Karpas-422 (cell line): Measurements from ENCODE around the gene DLEC1. TPM values are rescaled to one million over a fixed set of nuclear protein-coding genes. Genes with fewer than 3 reads are reported as not detected.

Experiments used
- DNase-seq: peaks from one replicate; pipeline ENCODE4 v3.0.0-alpha.2; 2015
- H2AFZ ChIP-seq: fragments of 200-600 bp; sonication (generic); 2 replicates; pipeline ENCODE4 v1.6.1; 2014; ENCODE audit warnings: antibody characterized with exemption, low read length, mixed read lengths
- H3K27ac ChIP-seq: fragments of 200-600 bp; sonication (generic); 2 replicates; pipeline ENCODE4 v1.5.1; 2014; ENCODE audit warnings: mild to moderate bottlenecking, low read length, moderate library complexity
- H3K27me3 ChIP-seq: fragments of 200-600 bp; sonication (generic); 2 replicates; pipeline ENCODE4 v1.6.1; 2014; ENCODE audit warnings: low read length, mixed read lengths
- H3K36me3 ChIP-seq: fragments of 200-600 bp; sonication (generic); 2 replicates; pipeline ENCODE4 v1.6.1; 2014; ENCODE audit warnings: low read length, mixed read lengths; ENCODE audit not compliant: insufficient read depth
- H3K4me1 ChIP-seq: fragments of 200-600 bp; sonication (generic); 2 replicates; pipeline ENCODE4 v1.6.1; 2014; ENCODE audit warnings: mild to moderate bottlenecking, low read length, mixed read lengths
- H3K4me2 ChIP-seq: fragments of 200-600 bp; sonication (generic); 2 replicates; pipeline ENCODE4 v1.6.1; 2014; ENCODE audit warnings: low read length, low read depth, mild to moderate bottlenecking; ENCODE audit not compliant: poor library complexity, severe bottlenecking
- H3K4me3 ChIP-seq: fragments of 200-600 bp; sonication (generic); 2 replicates; pipeline ENCODE4 v1.5.1; 2014; ENCODE audit warnings: mild to moderate bottlenecking, antibody characterized with exemption, low read length, mixed read lengths
- H3K79me2 ChIP-seq: fragments of 200-600 bp; sonication (generic); 2 replicates; pipeline ENCODE4 v1.6.1; 2014; ENCODE audit warnings: mild to moderate bottlenecking, low read length, mixed read lengths
- H3K9ac ChIP-seq: fragments of 200-600 bp; sonication (generic); 2 replicates; pipeline ENCODE4 v1.6.0; 2014; ENCODE audit warnings: low read length
- H3K9me2 ChIP-seq: fragments of 200-600 bp; sonication (generic), shearing (Covaris generic); replicated peaks from 2 replicates; pipeline ENCODE4 v1.6.0; 2014; ENCODE audit warnings: mild to moderate bottlenecking, low read length, moderate library complexity; ENCODE audit not compliant: insufficient read depth
- H3K9me3 ChIP-seq: fragments of 300-700, 200-600 bp; sonication (generic); 2 replicates; pipeline ENCODE4 v1.6.1; 2014; ENCODE audit warnings: low read length, mixed read lengths
- H4K20me1 ChIP-seq: fragments of 200-600 bp; sonication (generic); 2 replicates; pipeline ENCODE4 v1.6.1; 2014; ENCODE audit warnings: mild to moderate bottlenecking, antibody characterized with exemption, low read length, low read depth; ENCODE audit not compliant: insufficient read depth
- total RNA-seq: library from RNA; depleted of rRNA; stranded (reverse); fragments of >200 nt; shearing (Covaris generic); gene quantifications from 2 replicates; pipeline ENCODE4 v1.2.3, GENCODE V29; 2014; ENCODE audit warnings: low replicate concordance

Gene DLEC1
- total RNA-seq, 1 experiment from 2014 or later = not detected

- H3K9me2 ChIP-seq = no peaks in the 10 kb centered on the region
- H4K20me1 ChIP-seq = no peaks in the 10 kb centered on the region
- no peaks in the 10 kb centered on the region for H3K79me2 ChIP-seq
- no peak overlapping the region for H3K9ac ChIP-seq
- no peaks in the 10 kb centered on the region for H3K27me3 ChIP-seq
- H3K27ac ChIP-seq = no peak overlapping the region
- no peak overlapping the region for H2AFZ ChIP-seq
- H3K4me3 ChIP-seq = no peak overlapping the region
- DNase-seq = no peak
- no peaks in the 10 kb centered on the region for H3K4me1 ChIP-seq
- H3K4me2 ChIP-seq = no peak overlapping the region
- H3K9me3 ChIP-seq = no peaks in the 10 kb centered on the region
- H3K36me3 ChIP-seq = no peaks in the 10 kb centered on the region
Observed at GRCh38 chr3:38111201-38111600, 72.2 kb downstream of the DLEC1 start.

GRCh38 chr3:38111696-38112377 lies 72.8 kb downstream of the DLEC1 start:
- Histone ChIP-seq H3K4me3 (no peak overlapping the region), H3K4me2 (no peak overlapping the region), H3K79me2 (no peaks in the 10 kb centered on the region), H3K27me3 (no peaks in the 10 kb centered on the region), H3K9me2 (no peaks in the 10 kb centered on the region), H3K27ac (no peak overlapping the region), H3K9me3 (no peaks in the 10 kb centered on the region), H3K36me3 (no peaks in the 10 kb centered on the region), H2AFZ (no peak overlapping the region), H3K4me1 (no peaks in the 10 kb centered on the region), H3K9ac (no peak overlapping the region), H4K20me1 (no peaks in the 10 kb centered on the region)
- no peak for DNase-seq

GRCh38 chr3:38112378-38112761 lies 73.4 kb downstream of the DLEC1 start:
- H2AFZ ChIP-seq = no peak overlapping the region
- H3K9me3 ChIP-seq = no peaks in the 10 kb centered on the region
- H3K27me3 ChIP-seq = no peaks in the 10 kb centered on the region
- no peak for DNase-seq
- H3K4me1 ChIP-seq = no peaks in the 10 kb centered on the region
- no peaks in the 10 kb centered on the region for H3K9me2 ChIP-seq
- H4K20me1 ChIP-seq = no peaks in the 10 kb centered on the region
- H3K79me2 ChIP-seq = no peaks in the 10 kb centered on the region
- no peak overlapping the region for H3K27ac ChIP-seq
- H3K4me3 ChIP-seq = no peak overlapping the region
- no peaks in the 10 kb centered on the region for H3K36me3 ChIP-seq
- H3K4me2 ChIP-seq = no peak overlapping the region
- H3K9ac ChIP-seq = no peak overlapping the region

GRCh38 chr3:38114052-38114874 lies 75.3 kb downstream of the DLEC1 start:
- Histone ChIP-seq H3K4me2 (no peak overlapping the region), H3K9ac (no peak overlapping the region)
- no peak for DNase-seq

GRCh38 chr3:38114875-38115644 lies 76.1 kb downstream of the DLEC1 start:
- Histone ChIP-seq H3K9ac (no peak overlapping the region), H3K4me2 (no peak overlapping the region), H3K9me2 (no peaks in the 10 kb centered on the region), H3K27me3 (no peaks in the 10 kb centered on the region), H2AFZ (no peak overlapping the region), H3K79me2 (no peaks in the 10 kb centered on the region), H3K27ac (no peak overlapping the region), H3K4me1 (no peaks in the 10 kb centered on the region), H3K4me3 (no peak overlapping the region), H3K9me3 (no peaks in the 10 kb centered on the region), H4K20me1 (no peaks in the 10 kb centered on the region), H3K36me3 (no peaks in the 10 kb centered on the region)
- no peak for DNase-seq

More at GRCh38 chr3:38114052-38114874, 75.3 kb downstream of the DLEC1 start:
- H4K20me1 ChIP-seq = no peaks in the 10 kb centered on the region
- no peaks in the 10 kb centered on the region for H3K4me1 ChIP-seq
- no peak overlapping the region for H3K27ac ChIP-seq
- H3K79me2 ChIP-seq = no peaks in the 10 kb centered on the region
- H3K9me2 ChIP-seq = no peaks in the 10 kb centered on the region
- H3K4me3 ChIP-seq = no peak overlapping the region
- no peaks in the 10 kb centered on the region for H3K9me3 ChIP-seq
- no peaks in the 10 kb centered on the region for H3K27me3 ChIP-seq
- H3K36me3 ChIP-seq = no peaks in the 10 kb centered on the region
- no peak overlapping the region for H2AFZ ChIP-seq

GRCh38 chr3:38115645-38116427 lies 76.8 kb downstream of the DLEC1 start:
- no peak overlapping the region for H2AFZ ChIP-seq
- H3K79me2 ChIP-seq = no peaks in the 10 kb centered on the region
- H3K27ac ChIP-seq = no peak overlapping the region
- no peak overlapping the region for H3K4me3 ChIP-seq
- no peaks in the 10 kb centered on the region for H4K20me1 ChIP-seq
- no peaks in the 10 kb centered on the region for H3K27me3 ChIP-seq
- no peaks in the 10 kb centered on the region for H3K9me3 ChIP-seq
- no peaks in the 10 kb centered on the region for H3K4me1 ChIP-seq
- no peak for DNase-seq
- no peaks in the 10 kb centered on the region for H3K36me3 ChIP-seq
- H3K9me2 ChIP-seq = no peaks in the 10 kb centered on the region
- H3K4me2 ChIP-seq = no peak overlapping the region
- no peak overlapping the region for H3K9ac ChIP-seq

GRCh38 chr3:38116471-38117162 lies 77.6 kb downstream of the DLEC1 start:
- Histone ChIP-seq H3K27me3 (no peaks in the 10 kb centered on the region), H2AFZ (no peak overlapping the region), H3K9ac (no peak overlapping the region), H3K36me3 (no peaks in the 10 kb centered on the region), H3K9me2 (no peaks in the 10 kb centered on the region), H3K9me3 (no peaks in the 10 kb centered on the region), H3K27ac (no peak overlapping the region), H3K4me2 (no peak overlapping the region), H4K20me1 (no peaks in the 10 kb centered on the region), H3K4me3 (no peak overlapping the region), H3K79me2 (no peaks in the 10 kb centered on the region), H3K4me1 (no peaks in the 10 kb centered on the region)
- DNase-seq = no peak
